ENCODE data around the gene MINAR1.
"Not testable (repeated sequence)": the region's sequence is repeated elsewhere in the genome, so short reads cannot be mapped to it uniquely, and the experiment has no call there.

Gene MINAR1
- long read RNA-seq, donor 1 = 0 reads
- long read RNA-seq, donor 2 = 0 reads
- long read RNA-seq, donor 3 = 0 reads
- long read RNA-seq, donor 4 = 0 reads
- long read RNA-seq, donor 5 = 0 reads
- long read RNA-seq, donor 6 = 0 reads
- long read RNA-seq, donor 7 = 0 reads
- long read RNA-seq, donor 8 = 0 reads

GRCh38 chr15:79431636-79432344, at the start of gene MINAR1:
MINAR1 (plus strand) TSS chr15:79432336; CDS start chr15:79456148, 23,812 bp downstream.
- DNase-seq = peak; percentile 81

- DNase-seq = no peak
Measured at GRCh38 chr15:79394231-79394630, 37.9 kb upstream of the MINAR1 start.

DNA sequence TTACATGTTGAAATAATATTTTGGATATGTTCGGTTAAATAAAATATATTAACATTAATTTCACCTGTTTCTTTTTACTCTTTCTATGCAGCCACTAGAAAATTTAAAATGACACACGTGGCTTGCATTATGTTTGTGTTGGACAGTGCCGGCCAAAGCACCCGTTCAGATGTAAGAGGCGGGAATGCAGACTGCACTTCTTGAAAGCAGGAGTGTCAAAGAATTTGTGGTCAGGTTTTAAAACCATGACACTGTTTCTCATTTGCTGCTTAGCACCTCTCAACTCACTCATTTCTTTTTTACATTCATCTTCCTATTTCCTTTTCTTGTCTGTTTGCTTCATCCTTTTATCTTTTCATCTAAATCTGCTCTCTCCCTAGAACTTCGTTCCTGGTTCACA, 35.3 kb upstream of the MINAR1 start:
- DNase-seq = no peak

GRCh38 chr15:79397269-79397910, 34.7 kb upstream of the MINAR1 start:
- DNase-seq = no peak

- no peak for DNase-seq
Measured at GRCh38 chr15:79399606-79400005, 32.5 kb upstream of the MINAR1 start.

GRCh38 chr15:79400650-79401049, 31.5 kb upstream of the MINAR1 start:
- no peak for DNase-seq

GRCh38 chr15:79401301-79401700, 30.8 kb upstream of the MINAR1 start:
- DNase-seq = no peak

- no peak for DNase-seq
Measured at GRCh38 chr15:79402136-79402535, 30.0 kb upstream of the MINAR1 start.

DNA sequence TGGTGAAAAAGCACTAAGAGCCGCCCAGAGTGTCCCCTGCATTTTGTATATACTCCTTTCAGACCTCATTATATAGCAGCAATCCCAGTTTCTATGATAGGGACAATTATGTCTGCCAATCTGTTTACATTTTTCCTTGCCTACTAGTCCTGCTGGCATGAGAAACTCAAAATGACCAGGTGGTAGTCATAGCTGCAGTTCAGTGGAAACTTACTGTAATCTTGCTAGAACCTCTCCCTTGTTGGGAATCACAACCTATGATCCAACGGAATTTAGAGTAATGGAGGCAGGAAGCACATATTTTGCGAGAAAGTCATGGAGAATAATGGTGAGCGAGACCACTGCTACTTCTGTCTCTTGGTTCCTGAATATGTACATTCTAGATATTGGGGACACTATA, 28.6 kb upstream of the MINAR1 start:
- DNase-seq = no peak

DNA sequence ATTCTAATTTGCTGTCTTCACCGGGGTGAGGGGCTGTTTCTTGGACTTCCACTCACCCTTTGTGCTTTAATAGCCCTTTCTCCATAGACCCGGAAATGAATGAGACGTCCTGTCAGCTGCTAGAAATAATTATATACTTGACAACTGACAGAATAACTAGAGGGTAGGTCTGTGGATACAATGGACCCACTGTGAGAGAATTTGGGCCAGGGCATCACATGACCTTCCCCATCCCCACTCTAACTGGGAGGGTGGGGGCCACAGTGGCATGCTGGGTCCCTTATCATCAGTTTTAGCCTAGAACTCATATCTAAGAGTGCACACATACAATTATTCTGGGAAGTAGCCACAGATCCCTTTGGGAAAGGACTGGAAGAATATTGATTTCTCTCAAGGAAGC, 25.9 kb upstream of the MINAR1 start:
- no peak for DNase-seq

DNA sequence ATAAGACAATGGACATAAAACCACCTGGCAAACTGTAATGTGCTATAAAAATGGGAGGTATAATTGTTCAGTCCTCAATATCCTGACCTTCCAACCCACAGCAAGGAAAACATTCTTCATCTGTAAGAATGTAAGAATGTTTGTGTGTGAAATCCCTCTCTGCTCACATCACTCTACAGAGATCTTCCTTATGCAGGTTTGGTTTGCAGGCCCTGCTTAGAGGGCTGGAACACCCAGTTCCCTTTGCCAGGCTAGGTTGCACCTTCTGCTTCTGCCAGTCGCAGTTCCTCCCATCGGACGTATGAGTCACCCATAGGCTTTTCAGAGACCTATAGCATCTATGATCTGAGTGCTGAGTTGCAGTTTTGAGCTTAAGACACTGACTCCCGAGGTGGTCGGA, 24.1 kb upstream of the MINAR1 start:
- DNase-seq = no peak

- no peak for DNase-seq
Measured at GRCh38 chr15:79410237-79410636, 21.9 kb upstream of the MINAR1 start.

DNA sequence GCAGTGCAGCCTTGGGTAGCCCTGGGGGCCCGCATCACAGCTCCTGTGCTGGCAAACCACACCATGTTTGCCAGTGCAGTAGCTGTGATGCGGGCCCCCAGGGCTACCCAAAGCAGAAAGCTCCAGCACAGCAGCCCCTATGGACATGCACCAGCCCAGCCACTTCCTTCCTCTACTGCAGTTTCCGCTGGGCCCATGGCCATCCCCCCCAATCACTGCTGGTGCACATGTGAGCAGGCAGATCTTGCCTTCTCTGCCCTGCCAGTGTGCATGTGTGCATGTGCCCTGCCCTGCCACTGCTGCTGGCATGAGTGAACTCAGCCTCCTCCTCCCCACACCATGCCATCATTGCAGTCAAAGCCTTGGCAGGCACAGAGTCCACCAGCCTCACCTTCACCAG, 20.1 kb upstream of the MINAR1 start:
- no peak for DNase-seq

GRCh38 chr15:79412429-79412828, 19.7 kb upstream of the MINAR1 start:
- DNase-seq = no peak

GRCh38 chr15:79416876-79417275, 15.3 kb upstream of the MINAR1 start:
- DNase-seq = no peak

DNA sequence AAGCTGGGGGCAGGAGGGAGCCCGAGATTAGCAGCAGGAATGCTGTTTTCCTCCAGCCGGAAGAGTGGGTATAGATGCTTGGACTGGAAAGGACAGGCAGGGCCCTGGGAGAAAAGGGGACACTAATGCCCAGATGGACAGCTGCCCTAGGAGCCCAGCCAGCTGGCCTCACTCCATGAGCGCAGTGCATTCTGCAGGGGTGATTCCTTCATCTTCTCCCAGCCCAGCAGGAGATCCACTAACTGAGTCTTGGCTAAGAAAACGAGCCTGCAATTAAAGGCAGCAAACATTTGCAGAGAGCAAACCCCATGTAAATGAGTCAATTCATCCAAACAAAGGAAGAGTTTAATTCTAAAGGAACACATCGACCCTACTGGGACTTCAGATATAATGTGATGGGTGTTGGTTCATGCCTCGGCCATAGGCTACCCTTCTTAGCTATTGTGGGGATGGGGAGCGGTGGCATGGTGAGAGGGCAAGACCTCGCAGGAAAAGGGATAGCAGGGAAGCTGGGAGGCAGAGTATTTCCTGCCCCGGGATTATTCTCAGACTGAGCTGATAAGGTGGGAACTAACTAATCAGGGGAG, 13.3 kb upstream of the MINAR1 start:
- no peak for DNase-seq

DNA sequence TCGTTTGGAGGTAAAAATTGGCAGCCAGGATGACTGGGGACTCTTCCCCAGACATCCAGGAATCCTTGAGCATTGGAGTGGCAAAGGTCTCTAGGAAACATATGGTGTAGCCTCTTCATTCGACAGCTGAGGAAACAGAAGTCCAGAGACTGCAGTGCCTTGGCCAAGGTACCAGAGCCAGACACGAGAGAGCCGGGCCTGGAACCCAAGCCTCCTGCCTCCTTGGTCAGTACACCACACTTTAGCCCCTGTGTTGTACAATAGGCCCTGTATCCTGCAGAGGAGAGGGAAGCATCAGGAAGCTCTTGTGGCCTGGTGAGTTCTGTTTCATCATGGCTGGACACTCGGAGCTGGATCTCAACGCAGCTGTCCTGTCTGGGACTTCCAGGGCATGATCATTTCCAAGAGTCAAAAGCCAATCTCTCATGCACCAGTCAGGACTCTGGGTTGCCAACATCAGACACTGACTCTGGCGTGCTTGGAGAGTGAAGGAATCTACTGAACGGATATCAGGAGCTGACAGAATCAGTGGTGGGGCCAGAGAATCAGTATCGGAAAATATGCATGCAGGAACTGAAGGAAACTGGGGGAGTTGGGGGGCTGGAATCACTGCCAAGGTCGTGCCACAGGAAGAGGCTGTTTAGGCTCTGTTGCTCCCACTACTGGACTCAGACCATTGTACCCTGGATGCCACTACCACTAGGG, 6.4 kb upstream of the MINAR1 start:
- no peak for DNase-seq

DNA sequence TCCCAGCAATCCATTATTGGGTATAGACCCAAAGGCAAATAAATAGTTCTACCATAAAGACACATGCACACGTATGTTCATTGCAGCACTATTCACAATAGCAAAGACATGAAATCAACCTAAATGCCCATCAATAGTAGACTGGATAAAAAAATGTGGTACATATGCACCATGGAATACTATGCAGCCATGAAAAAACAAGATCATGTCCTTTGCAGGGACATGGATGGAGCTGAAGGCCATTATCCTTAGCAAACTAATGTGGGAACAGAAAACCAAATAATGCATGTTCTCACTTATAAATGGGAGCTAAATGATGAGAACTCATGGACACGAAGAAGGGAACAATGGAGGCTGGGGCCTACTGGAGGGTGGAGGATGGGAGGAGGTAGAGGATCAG, 5.2 kb upstream of the MINAR1 start:
- DNase-seq = not testable (repeated sequence)

- no peak for DNase-seq
Measured at GRCh38 chr15:79427781-79428598, 4.1 kb upstream of the MINAR1 start.

DNA sequence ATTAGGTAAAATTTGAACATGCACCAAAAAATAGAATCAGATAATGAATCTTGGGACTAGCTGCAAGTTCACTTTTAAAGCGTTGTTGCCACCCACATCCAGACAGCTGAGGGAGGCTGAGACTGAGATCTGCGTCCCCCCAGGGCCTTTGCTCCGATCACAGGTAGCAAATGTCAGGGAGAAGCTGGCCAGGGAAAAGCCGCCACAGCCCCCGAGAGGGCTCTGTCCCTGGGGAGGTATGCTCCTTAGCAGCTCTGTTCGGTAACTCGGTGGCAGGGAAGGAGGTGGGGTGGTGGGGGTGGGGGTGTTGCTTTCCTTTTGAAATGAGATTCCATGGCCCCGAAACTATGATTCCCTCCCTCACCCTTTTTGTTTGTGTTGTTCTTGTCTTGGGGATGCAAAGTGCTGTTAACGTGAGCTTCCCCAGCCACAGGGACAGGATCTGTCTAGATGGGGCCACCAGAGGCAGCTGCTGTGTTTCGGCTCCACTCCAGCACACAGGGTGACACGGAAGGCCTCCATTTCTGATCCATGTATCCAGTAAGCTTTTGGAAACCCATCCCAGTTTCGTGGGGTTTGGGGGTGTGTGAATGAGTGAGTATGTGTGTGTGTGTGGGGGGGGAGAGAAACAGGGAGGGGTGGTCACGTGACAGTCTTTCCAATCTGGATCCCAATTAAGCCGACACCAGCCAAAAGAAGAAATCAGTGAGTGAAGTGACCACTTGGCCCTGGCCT, 1.1 kb upstream of the MINAR1 start:
- DNase-seq = no peak

All from right kidney (tissue), 9 donors.